ENCODE results near the gene TOX3.

DNA sequence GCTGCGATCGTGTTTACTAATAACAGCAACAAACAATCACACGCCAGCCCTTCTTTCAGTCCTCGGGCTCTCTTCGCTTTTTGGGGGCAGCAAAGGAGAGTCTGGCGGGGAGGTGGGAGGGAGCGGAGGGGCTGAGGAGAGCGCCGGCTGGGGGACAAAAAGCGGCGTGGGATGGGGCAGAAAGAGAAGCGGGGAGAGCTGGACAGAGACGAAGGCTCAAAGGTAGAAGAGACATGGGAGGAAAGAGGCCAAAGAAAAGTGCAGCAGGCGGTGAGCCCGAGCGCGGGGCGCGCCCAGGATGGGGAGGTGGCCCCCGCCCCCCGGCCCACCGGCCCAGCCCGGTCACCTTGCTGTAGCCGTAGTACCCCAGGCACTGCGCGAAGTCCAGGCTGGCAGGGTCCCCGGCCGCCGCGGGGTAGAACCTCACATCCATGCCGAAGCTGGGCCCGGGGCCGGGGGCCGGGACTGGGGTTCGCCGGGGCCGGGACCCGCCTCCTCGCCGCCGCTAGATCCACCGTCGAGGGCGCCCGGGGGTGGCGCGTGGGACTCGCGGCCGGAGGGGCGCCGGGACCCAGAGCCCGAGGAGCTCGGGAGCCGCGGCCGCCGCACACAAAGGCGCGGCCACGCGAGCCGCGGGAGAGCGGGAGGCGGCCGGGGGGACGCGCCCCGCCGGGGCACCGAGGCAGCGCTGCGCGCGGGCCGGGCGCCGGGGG lies 496 bp downstream of the TOX3 start:
- TF ChIP-seq CTCF (IDR thresholded peaks at IDR 0.05) (no peak), POLR2A (IDR thresholded peaks at IDR 0.05) (no peak), EP300 (IDR thresholded peaks at IDR 0.05) (no peak), POLR2AphosphoS5 (IDR thresholded peaks at IDR 0.05) (no peak)

All from gastroesophageal sphincter (tissue), 3 donors.